ENCODE measurements around the gene HOXA5. TPM values are rescaled to one million over a fixed set of nuclear protein-coding genes. Genes with fewer than 3 reads are reported as not detected.
A peak's percentile ranks its signal among the peaks of the same experiment; 100 is the strongest.

Gene HOXA5
- total and polyA plus RNA-seq, 5 donors from 2014 or later, result not detected

- Histone ChIP-seq H3K4me1 (ENCODE audit: control insufficient read depth, insufficient read depth, low read length, poor library complexity, severe bottlenecking) (peaks cover 57% of the 10 kb centered on the region), H3K27ac (ENCODE audit: insufficient read depth, low read length, poor library complexity, severe bottlenecking) (no peak overlapping the region), H3K36me3 (ENCODE audit: control insufficient read depth, insufficient read depth, low read length) (no peaks in the 10 kb centered on the region), H3K4me3 (ENCODE audit: low read depth, low read length) (peak overlapping the region; percentile 37), H3K9me3 (ENCODE audit: control insufficient read depth in 2 of 2, low read length in 2 of 2) (peaks cover 3 to 7% of the 10 kb centered on the region in 2 experiments), H3K27me3 (ENCODE audit: control insufficient read depth, insufficient read depth, low read length) (peaks cover 42% of the 10 kb centered on the region)
- peak in 1 of 3 donors; percentile 38 for DNase-seq
- peaks cover 0 to 15% (median 0%) of the 10 kb centered on the region in 7 donors for H3K9me3 Mint-ChIP-seq
- H3K4me3 Mint-ChIP-seq, result peak overlapping the region; percentile 81 to 91 (median 87)
- peak overlapping the region in 1 of 3 donors; percentile 57 for H3K27ac Mint-ChIP-seq
- ATAC-seq (ENCODE audit: low read depth in 2 of 2), result no peak
- H3K36me3 Mint-ChIP-seq, result no peaks in the 10 kb centered on the region
- H3K4me1 Mint-ChIP-seq, result peaks cover 15 to 66% (median 43%) of the 10 kb centered on the region in 4 donors
- H3K27me3 Mint-ChIP-seq, result peaks cover 95% of the 10 kb centered on the region
Observed at GRCh38 chr7:27184337-27185012, 41.0 kb upstream of the HOXA5 start.

GRCh38 chr7:27183682-27184336, 40.3 kb upstream of the HOXA5 start:
- H3K27ac ChIP-seq (ENCODE audit: insufficient read depth, low read length, poor library complexity, severe bottlenecking), result no peak overlapping the region

DNA sequence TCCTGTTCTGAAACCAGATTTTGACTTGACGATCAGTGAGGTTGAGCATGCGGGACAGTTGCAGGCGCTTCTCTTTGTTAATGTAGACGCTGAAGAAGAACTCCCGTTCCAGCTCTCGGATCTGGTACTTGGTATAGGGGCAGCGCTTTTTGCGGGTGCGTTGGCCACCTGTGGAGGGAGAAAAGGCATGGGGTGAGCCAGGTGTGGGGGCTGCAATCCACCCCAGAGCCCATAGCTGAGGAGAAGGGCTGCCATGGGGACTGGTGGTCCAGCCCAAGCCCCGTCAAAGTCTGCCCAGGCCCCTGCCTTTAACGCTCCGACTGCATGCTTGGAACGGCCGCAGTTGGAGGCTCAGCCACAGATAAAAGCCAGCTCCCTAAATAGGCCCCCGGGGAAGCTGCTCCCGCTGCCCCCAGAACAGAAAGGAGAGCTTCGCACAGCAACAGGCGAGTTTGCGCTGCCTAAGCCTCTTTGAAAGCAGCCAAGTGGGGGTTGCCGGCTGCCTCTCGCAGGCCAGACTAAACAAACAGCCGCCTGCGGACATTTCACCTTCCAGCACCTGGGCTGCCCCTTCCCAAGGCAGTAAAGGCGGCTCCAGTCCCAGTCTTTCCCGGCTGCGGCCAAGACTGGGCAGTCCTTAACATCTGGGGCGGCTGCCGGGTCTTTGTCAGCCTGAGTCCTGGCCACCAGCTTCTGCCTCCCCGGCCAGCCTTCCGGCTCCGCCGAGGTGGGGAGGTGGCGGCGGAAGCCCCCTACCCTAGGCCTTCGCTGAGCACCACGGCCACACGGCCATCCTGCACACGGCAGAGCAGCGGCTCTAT, 39.6 kb upstream of the HOXA5 start:
- H3K4me3 Mint-ChIP-seq, result peak overlapping the region in 3 of 4 donors; percentile 9 to 75 (median 55)
- H3K4me1 Mint-ChIP-seq, result peaks cover 9 to 54% (median 36%) of the 10 kb centered on the region in 4 donors

More at GRCh38 chr7:27183682-27184336, 40.3 kb upstream of the HOXA5 start:
- H3K4me3 Mint-ChIP-seq, result peak overlapping the region; percentile 21 to 73 (median 44)
- ATAC-seq (ENCODE audit: low read depth in 2 of 2), result no peak
- Histone ChIP-seq H3K4me3 (ENCODE audit: low read depth, low read length) (peak overlapping the region; percentile 32), H3K36me3 (ENCODE audit: control insufficient read depth, insufficient read depth, low read length) (no peaks in the 10 kb centered on the region), H3K27me3 (ENCODE audit: control insufficient read depth, insufficient read depth, low read length) (peaks cover 46% of the 10 kb centered on the region), H3K4me1 (ENCODE audit: control insufficient read depth, insufficient read depth, low read length, poor library complexity, severe bottlenecking) (peaks cover 51% of the 10 kb centered on the region), H3K9me3 (ENCODE audit: control insufficient read depth in 2 of 2, low read length in 2 of 2) (peaks cover 3 to 7% of the 10 kb centered on the region in 2 experiments)
- H3K9me3 Mint-ChIP-seq, result peaks cover 0 to 16% (median 0%) of the 10 kb centered on the region in 7 donors
- H3K36me3 Mint-ChIP-seq, result no peaks in the 10 kb centered on the region
- H3K27me3 Mint-ChIP-seq, result peaks cover 93% of the 10 kb centered on the region
- H3K27ac Mint-ChIP-seq, result peak overlapping the region in 1 of 3 donors; percentile 32
- no peak for DNase-seq
- peaks cover 14 to 61% (median 43%) of the 10 kb centered on the region in 4 donors for H3K4me1 Mint-ChIP-seq

GRCh38 chr7:27182285-27182841, 38.9 kb upstream of the HOXA5 start:
- Histone ChIP-seq H3K4me1 (ENCODE audit: control insufficient read depth, insufficient read depth, low read length, poor library complexity, severe bottlenecking) (peaks cover 37% of the 10 kb centered on the region), H3K4me3 (ENCODE audit: low read depth, low read length) (no peak overlapping the region), H3K27me3 (ENCODE audit: control insufficient read depth, insufficient read depth, low read length) (peaks cover 47% of the 10 kb centered on the region), H3K27ac (ENCODE audit: insufficient read depth, low read length, poor library complexity, severe bottlenecking) (no peak overlapping the region), H3K36me3 (ENCODE audit: control insufficient read depth, insufficient read depth, low read length) (no peaks in the 10 kb centered on the region), H3K9me3 (ENCODE audit: control insufficient read depth in 2 of 2, low read length in 2 of 2) (peaks cover 2 to 7% of the 10 kb centered on the region in 2 experiments)
- H3K27ac Mint-ChIP-seq, result no peak overlapping the region
- DNase-seq (no peak), ATAC-seq (ENCODE audit: low read depth in 2 of 2) (no peak)
- no peaks in the 10 kb centered on the region for H3K36me3 Mint-ChIP-seq
- peaks cover 0 to 12% (median 0%) of the 10 kb centered on the region in 7 donors for H3K9me3 Mint-ChIP-seq
- no peak overlapping the region for H3K4me3 Mint-ChIP-seq
- peaks cover 9 to 47% (median 33%) of the 10 kb centered on the region in 4 donors for H3K4me1 Mint-ChIP-seq
- peaks cover 93% of the 10 kb centered on the region for H3K27me3 Mint-ChIP-seq

More for the DNA sequence above, 39.6 kb upstream of the HOXA5 start:
- Histone ChIP-seq H3K27me3 (ENCODE audit: control insufficient read depth, insufficient read depth, low read length) (peaks cover 50% of the 10 kb centered on the region), H3K27ac (ENCODE audit: insufficient read depth, low read length, poor library complexity, severe bottlenecking) (no peak overlapping the region), H3K36me3 (ENCODE audit: control insufficient read depth, insufficient read depth, low read length) (no peaks in the 10 kb centered on the region), H3K9me3 (ENCODE audit: control insufficient read depth in 2 of 2, low read length in 2 of 2) (peaks cover 3 to 7% of the 10 kb centered on the region in 2 experiments), H3K4me3 (ENCODE audit: low read depth, low read length) (no peak overlapping the region), H3K4me1 (ENCODE audit: control insufficient read depth, insufficient read depth, low read length, poor library complexity, severe bottlenecking) (peaks cover 43% of the 10 kb centered on the region)
- DNase-seq (no peak), ATAC-seq (ENCODE audit: low read depth in 2 of 2) (no peak)
- H3K27ac Mint-ChIP-seq, result no peak overlapping the region
- H3K27me3 Mint-ChIP-seq, result peaks cover 93% of the 10 kb centered on the region
- peaks cover 0 to 12% (median 0%) of the 10 kb centered on the region in 7 donors for H3K9me3 Mint-ChIP-seq
- H3K36me3 Mint-ChIP-seq, result no peaks in the 10 kb centered on the region

GRCh38 chr7:27181795-27182275, 38.4 kb upstream of the HOXA5 start:
- Histone ChIP-seq H3K4me3 (ENCODE audit: low read depth, low read length) (no peak overlapping the region), H3K9me3 (ENCODE audit: control insufficient read depth in 2 of 2, low read length in 2 of 2) (peaks cover 0 to 7% of the 10 kb centered on the region in 2 experiments), H3K36me3 (ENCODE audit: control insufficient read depth, insufficient read depth, low read length) (no peaks in the 10 kb centered on the region), H3K27me3 (ENCODE audit: control insufficient read depth, insufficient read depth, low read length) (peaks cover 42% of the 10 kb centered on the region), H3K27ac (ENCODE audit: insufficient read depth, low read length, poor library complexity, severe bottlenecking) (no peak overlapping the region), H3K4me1 (ENCODE audit: control insufficient read depth, insufficient read depth, low read length, poor library complexity, severe bottlenecking) (peaks cover 37% of the 10 kb centered on the region)
- no peak overlapping the region for H3K27ac Mint-ChIP-seq
- H3K36me3 Mint-ChIP-seq, result no peaks in the 10 kb centered on the region
- DNase-seq, result no peak
- ATAC-seq (ENCODE audit: low read depth in 2 of 2), result no peak
- H3K9me3 Mint-ChIP-seq, result peaks cover 0 to 12% (median 0%) of the 10 kb centered on the region in 7 donors
- H3K27me3 Mint-ChIP-seq, result peaks cover 92% of the 10 kb centered on the region
- peak overlapping the region in 1 of 4 donors; percentile 71 for H3K4me3 Mint-ChIP-seq
- H3K4me1 Mint-ChIP-seq, result peaks cover 8 to 42% (median 30%) of the 10 kb centered on the region in 4 donors

DNA sequence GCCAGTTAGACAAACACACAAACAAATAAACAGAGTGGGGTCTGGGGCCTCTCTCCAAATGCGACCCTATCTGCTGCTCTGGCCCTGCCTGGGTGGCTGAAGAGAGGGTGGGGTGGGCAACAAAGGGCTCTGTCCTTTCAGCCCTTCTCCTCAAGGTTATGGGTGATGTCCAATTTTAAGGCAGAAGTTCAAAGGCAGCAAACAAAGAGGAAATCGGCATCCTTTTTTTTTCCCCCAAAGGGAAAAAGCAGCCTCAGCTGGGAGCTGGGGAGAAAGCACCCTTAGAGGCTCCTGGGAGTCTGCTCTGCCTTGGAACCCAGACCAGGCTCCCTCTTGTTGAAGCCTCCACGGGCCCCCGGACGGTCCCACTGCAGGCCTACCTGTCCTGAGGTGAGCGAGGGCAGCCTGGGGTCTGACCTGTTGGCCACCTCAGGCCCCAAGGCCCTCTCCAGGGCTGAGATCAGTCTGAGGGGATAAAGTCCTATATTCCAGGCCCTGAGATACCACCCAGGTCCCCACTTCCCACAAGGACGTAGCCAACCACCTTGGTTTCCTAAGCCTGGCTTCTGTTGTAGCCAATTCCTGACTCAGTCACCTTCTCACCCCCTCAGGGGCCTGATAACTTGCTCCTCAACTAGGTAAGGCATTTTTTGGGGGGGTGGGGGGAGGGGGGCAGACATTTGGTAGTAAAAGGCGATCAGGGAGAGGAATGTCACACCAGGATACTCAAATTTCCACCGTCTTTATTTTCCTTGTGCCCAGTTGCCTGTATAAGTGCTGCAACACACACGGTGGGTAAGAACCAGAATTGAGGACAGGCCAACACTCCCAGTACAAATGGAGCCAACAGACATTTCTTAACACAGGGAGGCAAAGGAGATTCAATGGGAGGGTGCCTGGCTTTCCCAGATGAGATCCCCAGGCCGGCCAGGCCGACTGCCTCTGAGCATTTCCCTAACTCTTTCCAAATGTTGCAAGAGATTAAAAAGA, 37.2 kb upstream of the HOXA5 start:
- DNase-seq (no peak), ATAC-seq (ENCODE audit: low read depth in 2 of 2) (no peak)
- H3K36me3 Mint-ChIP-seq, result no peaks in the 10 kb centered on the region
- H3K9me3 Mint-ChIP-seq, result peaks cover 0 to 6% (median 0%) of the 10 kb centered on the region in 7 donors
- H3K27me3 Mint-ChIP-seq, result peaks cover 86% of the 10 kb centered on the region
- H3K4me1 Mint-ChIP-seq, result peaks cover 5 to 32% (median 22%) of the 10 kb centered on the region in 4 donors
- H3K36me3 ChIP-seq (ENCODE audit: control insufficient read depth, insufficient read depth, low read length), result no peaks in the 10 kb centered on the region
- H3K4me3 Mint-ChIP-seq, result peak overlapping the region in 2 of 4 donors; percentile 56 to 71
- no peak overlapping the region for H3K4me3 ChIP-seq (ENCODE audit: low read depth, low read length)
- H3K4me1 ChIP-seq (ENCODE audit: control insufficient read depth, insufficient read depth, low read length, poor library complexity, severe bottlenecking), result peaks cover 31% of the 10 kb centered on the region
- no peak overlapping the region for H3K27ac Mint-ChIP-seq
- H3K27me3 ChIP-seq (ENCODE audit: control insufficient read depth, insufficient read depth, low read length), result peaks cover 33% of the 10 kb centered on the region
- H3K9me3 ChIP-seq (ENCODE audit: control insufficient read depth in 2 of 2, low read length in 2 of 2), result peaks cover 0 to 4% of the 10 kb centered on the region in 2 experiments
- no peak overlapping the region for H3K27ac ChIP-seq (ENCODE audit: insufficient read depth, low read length, poor library complexity, severe bottlenecking)
